Measurements from ENCODE around the gene IFIT1.
"Not testable (repeated sequence)": the region's sequence is repeated elsewhere in the genome, so short reads cannot be mapped to it uniquely, and the experiment has no call there.

IFIT1 gene

DNA sequence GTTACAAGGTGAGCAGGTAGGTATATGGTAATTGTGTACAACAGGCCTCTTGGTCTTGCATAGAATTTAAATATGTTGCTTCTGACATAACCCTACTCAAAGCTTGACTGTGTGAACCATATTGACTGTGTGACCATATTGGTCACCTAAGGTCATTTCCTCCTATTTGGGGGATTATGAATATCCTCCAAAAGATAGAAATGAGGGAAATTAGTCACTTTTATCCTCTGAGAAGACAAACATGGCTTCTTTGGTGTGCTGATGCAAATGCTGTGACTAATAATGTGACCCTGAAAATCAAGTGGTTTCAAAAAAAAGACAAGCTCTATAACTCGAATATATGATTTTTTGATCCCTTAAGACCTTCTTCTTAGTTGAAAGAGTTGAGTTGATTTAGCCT lies 49.9 kb downstream of the IFIT1 start:
- no peak for DNase-seq

DNA sequence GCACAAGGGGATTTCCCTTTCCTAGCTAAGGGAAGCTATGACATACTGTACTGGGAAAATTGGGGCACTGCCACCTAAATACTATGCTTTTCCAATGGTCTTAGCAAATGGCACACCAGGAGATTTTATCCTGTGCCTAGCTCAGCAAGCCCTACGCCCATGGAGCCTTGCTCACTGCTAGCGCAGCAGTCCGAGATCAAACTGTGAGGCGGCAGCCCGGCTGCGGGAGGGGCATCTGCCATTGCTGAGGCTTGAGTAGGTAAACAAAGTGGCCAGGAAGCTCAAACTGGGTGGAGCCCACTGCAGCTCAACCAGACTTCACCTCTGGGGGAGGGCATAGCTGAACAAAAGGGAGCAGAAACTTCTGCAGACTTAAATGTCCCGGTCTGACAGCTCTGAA lies 52.4 kb downstream of the IFIT1 start:
- DNase-seq: not testable (repeated sequence)

DNA sequence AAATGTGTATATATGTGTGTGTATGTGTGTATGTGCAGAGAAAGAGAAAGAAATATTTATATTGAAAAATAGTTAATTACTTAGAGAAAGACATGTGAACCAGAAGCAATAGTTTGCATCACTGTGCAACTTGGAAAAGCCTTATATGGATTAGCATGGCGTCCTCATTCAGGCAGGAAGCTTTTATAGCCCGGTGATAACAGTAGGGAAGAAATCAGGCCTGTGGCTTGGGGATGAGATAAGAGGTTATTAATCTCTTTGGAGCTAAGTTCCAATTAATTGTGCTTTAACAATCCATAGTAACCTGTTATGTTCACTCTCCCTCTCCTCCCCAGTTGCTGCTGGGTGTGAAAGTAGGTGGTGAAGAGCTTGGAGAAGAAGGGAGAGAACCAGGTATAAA lies 58.5 kb downstream of the IFIT1 start:
- no peak for DNase-seq

DNA sequence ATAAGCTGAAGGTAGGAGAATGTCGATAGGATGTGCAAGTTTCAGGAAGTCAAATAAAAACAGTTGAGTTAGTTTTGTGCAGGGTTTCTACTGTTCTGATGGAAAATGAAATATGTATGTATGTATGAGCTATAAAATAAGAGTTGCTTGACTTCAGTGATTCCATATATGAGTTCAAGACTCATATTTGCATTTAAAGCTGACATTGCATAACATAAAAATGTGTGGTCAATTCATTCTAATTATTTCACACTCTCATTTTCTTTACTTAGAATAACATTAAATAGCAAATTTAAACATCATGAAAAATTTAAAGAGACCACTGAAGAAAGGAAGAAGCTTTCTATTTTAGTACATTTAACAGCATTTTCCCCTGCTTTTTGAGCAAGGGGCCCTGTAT lies 59.8 kb downstream of the IFIT1 start:
- DNase-seq: no peak

DNA sequence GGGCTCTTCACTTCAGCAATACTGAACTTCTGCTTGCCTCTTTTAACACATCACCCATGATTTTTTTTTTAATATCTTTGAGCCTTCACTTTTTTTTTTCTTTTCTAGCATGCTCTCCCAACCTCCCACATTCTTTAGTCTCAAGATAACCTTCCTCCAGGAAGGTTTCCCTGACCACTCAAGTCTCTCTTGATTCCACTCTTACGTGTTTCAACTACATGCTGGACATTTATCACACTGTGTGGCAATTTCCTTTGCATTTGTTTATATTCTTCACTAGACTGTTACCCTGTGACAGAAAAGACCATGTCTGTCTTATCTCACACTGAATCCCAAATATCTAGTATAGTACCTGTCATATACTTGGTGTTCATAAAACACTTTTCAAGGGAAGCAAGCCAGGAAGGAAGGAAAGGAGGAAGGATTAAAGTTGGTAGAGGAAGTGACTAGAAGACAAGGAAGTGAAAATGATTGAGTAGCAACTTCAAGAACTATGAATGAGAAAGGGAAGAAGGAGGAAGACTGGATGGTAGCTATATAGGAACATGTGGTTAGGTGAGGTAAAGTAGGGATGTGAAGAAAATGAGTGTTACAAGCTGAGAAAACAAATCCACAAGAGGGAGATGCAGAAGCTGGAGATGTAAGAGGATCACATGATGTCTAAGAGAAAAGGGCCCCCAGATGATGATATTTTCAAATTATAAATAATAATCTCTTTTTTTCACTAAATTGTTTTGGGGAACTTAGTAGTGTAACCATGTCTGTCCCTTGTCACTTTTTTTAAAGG lies 62.3 kb downstream of the IFIT1 start:
- DNase-seq: no peak
